GM18873 (cell line): ENCODE results near the gene ZAP70.

Source experiments
- ATAC-seq: cut with Tn5 transposase; IDR thresholded peaks from one replicate; pipeline ENCODE4 v1.9.1; 2021; ENCODE audit warnings: mild to moderate bottlenecking, moderate library complexity, moderate number of reproducible peaks; ENCODE audit not compliant: unreplicated experiment, low FRiP score

The ZAP70 gene

DNA sequence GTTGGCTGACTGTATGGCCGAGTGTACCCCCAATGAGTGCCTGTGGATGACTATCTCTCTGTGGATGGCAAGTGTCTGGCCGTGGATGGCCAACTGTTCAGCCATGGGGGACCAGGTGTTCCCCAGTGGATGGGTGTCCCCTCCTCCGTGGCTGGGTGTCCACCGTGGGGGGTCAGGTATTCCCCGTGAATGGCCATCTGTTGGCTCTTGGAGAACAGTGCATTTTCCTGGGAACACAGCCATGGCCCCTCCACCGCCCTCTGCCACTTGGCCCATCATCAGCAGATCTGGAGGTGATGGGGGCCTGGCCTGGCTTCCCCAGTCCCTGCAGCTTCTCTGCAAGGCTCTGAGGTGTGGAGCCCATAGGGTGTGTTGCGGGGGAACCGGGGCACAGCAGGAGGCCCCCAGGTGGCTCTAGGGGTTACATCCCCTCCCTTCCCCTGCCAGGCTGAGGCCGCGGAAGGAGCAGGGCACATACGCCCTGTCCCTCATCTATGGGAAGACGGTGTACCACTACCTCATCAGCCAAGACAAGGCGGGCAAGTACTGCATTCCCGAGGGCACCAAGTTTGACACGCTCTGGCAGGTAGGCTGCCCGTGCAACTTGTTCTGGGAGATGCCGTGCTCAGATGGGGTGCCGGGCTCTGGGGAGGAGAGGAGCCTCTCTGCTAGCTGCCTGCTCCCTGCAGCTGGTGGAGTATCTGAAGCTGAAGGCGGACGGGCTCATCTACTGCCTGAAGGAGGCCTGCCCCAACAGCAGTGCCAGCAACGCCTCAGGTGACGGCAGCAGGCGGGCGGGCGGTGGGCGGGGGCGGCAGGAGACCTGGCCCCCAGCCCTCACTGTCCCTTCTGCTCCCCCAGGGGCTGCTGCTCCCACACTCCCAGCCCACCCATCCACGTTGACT, 19.3 kb downstream of the ZAP70 start:
- ATAC-seq = no peak

- ATAC-seq = no peak
These were observed 20.1 kb downstream of the ZAP70 start for GRCh38 chr2:97733341-97734035.

DNA sequence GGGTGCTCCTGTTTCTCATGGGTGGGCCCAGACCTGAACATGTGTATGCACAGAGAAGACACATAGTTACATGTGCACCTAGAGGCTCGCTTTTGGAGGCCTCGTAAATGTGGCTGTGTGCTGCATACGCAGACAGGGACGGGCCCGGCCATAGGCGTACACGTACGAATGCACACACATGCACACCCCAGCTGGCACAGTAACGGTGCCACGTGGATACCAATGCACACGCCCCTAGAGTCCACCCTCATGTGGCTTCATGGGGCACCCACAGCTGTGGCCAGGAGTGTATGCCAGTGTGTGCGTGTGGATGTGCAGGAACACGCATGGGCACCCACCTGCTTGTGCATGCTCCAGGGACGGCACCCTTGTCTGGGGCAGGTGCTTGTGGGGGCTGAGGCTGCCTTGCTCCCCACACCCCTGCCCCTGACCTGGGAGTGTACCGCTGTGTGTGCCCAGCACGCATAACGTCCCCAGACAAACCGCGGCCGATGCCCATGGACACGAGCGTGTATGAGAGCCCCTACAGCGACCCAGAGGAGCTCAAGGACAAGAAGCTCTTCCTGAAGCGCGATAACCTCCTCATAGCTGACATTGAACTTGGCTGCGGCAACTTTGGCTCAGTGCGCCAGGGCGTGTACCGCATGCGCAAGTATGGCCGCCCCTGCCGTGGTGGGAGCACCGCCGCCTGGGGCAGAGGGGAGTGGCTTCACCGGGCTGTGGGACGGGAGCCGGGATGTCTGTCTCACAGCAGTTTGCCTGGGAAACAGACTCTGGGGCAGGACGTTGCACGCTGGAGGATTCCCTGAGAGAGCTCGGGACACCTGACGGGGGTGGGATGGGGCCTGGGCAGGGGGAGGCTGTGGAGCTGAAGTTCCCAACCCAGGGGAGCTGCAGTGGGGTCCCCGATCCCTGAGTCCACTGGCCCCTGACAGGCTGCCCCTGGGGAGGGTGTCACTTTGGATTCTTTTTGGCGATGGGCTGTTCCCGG, 21.0 kb downstream of the ZAP70 start:
- ATAC-seq = no peak

GRCh38 chr2:97735161-97735561, 21.8 kb downstream of the ZAP70 start:
- no peak for ATAC-seq

- ATAC-seq = no peak
These were observed 22.8 kb downstream of the ZAP70 start for GRCh38 chr2:97736185-97736584.

DNA sequence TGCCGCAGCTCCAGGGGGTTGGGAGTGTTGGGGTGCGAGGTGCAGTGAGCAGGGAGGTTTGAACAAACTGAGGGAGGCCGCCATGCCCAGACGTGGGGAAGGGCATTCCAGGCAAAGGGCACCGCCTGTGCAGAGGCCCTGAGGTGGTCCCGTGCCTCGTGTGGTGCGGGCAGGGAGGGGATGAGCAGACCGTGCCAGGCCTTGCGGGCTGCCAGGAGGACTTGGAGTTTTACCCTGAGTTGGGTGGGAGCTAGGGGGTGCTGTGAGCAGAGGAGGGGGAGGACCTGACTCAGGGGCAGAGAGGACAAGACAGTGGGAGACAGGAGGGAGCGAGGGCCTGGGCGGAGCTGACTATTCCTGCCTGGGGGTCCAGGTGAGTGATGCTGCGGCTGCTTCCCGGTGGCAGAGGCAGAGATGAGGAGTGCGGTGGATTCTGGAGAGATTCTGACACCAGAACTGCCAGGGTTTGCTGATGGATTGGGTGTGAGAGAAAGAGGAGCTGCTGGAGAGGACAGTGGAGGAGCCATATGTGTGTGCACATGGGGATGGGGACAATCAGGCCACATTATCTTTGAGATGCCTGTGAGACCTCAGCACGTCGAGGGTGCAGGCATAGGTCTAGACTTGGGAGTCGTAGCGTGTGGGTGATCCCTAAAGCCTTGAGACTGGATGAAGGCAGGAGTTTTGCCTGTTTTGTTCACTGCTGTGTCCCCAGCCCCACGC, 23.4 kb downstream of the ZAP70 start:
- ATAC-seq = no peak

GRCh38 chr2:97737421-97738178, 24.2 kb downstream of the ZAP70 start:
- no peak for ATAC-seq

DNA sequence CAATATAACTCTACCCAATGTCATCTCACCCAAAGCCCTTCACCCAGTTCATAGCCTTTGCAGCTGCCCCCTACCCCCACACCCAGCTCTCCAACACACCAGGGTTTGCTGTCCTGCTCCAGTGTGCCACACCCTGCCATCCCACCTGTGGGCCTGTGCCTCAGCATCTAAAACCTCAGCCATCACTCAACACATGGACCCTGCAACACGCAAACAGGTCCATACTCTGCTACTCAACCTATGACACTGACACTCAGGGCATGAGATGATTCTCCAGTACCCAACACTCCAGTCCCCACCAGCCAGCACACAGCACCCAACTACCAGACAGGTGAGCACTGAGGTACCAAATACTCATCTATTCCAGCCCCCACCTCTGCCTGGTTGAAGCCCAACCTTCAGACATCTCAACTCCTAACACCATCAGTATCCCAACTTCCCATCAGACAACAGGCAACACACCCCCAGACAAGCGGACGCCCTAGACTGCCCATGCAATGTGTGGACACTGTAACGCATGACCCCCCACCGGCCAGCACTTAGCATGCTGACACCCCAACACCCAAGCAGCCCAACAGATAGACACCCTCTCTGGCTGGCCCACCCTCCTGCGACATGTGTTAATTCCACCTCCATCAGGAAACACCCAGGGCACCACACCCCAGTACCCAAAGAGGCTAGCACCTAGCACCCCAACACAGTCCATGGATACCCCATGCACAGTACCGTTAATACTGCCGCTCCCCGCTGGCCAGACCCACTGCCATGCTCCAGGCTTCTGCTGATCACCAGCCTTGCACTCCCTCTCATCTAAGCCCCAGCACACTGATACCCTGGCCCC, 25.0 kb downstream of the ZAP70 start:
- ATAC-seq = no peak

DNA sequence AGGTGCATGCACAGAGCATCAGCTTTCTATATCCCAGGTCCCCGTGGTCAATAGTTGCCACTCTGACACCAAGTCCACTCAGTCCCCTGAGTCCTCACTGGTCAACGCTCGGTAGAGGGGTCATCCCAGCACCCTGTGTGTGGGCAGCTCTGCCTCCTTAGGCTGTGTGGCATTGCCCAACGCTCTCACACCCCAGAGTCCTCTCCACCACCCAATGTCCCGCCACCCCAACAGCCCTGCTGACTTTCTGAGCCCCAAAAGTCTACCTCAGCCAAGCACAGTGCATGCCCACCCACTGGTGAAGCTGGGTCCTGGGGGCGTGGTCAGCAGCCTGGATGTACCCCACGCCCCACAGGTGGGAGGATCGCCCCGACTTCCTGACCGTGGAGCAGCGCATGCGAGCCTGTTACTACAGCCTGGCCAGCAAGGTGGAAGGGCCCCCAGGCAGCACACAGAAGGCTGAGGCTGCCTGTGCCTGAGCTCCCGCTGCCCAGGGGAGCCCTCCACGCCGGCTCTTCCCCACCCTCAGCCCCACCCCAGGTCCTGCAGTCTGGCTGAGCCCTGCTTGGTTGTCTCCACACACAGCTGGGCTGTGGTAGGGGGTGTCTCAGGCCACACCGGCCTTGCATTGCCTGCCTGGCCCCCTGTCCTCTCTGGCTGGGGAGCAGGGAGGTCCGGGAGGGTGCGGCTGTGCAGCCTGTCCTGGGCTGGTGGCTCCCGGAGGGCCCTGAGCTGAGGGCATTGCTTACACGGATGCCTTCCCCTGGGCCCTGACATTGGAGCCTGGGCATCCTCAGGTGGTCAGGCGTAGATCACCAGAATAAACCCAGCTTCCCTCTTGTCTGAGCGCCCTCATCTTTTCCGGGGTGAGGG, 25.9 kb downstream of the ZAP70 start:
- no peak for ATAC-seq

- no peak for ATAC-seq
These were observed 26.5 kb downstream of the ZAP70 start for GRCh38 chr2:97739893-97740245.

DNA sequence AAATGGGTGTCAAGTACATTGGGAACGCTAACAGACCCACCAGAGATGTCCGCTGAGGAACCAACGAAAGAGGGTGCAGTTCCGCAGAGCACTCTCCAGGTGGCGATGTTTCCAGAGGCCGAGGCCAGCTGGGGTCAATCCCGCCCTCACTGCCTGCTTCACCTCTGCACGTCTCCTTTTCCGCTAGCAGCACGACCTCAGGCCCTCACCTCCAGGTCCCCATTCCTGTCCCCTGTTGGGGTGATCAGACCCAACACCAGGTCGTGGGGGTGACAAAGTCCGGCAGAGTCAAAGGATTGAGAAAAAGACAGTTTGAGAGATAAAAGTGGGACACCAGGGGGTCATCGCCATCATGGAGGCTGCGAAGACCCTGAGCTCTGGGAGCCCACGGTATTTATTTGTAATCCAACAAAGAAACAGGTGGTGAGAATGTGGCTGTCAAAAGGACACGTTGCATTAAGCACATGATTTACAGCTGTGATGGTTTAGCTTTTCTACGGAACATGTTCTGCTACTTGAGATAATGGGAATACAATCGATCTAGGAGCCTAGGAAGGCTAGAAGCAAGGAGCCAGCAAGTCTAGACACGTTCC, 27.3 kb downstream of the ZAP70 start:
- no peak for ATAC-seq

- ATAC-seq = no peak
These were observed 27.9 kb downstream of the ZAP70 start for GRCh38 chr2:97741251-97741650.

- no peak for ATAC-seq
These were observed 28.3 kb downstream of the ZAP70 start for GRCh38 chr2:97741686-97742085.

DNA sequence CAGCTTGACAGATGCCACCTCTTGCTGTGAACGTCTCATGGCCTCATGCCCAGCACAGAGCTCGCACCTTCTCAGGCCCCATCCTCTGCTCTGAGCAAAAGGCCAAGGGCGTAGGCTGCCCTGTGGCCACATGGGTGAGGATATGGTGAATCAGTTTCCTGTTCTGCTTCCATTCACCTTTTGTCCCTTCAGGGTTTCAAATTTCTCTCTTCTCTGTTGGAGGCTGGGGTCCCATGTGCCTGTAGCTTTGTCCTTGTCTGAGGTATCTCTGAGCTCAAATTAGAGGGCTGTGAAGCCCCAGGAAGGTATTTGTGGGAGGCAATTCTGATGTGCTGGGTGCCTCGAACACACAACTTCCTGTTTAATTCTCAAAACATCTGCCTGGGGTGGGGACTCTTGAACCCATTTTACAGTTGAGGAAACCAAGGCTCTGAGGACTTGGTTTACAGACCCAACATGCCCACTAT, 29.0 kb downstream of the ZAP70 start:
- no peak for ATAC-seq

- ATAC-seq = no peak
These were observed 30.5 kb downstream of the ZAP70 start for GRCh38 chr2:97743913-97744312.

- no peak for ATAC-seq
These were observed 32.2 kb downstream of the ZAP70 start for GRCh38 chr2:97745474-97746174.
